ENCODE data around the gene CPOX.

- TF ChIP-seq POLR2AphosphoS5 (IDR thresholded peaks at IDR 0.05), result no peak
- TF ChIP-seq CTCF (IDR thresholded peaks at IDR 0.05), result no peak
- no peak for TF ChIP-seq POLR2A (IDR thresholded peaks at IDR 0.05)
These were observed 38.8 kb downstream of the CPOX start for GRCh38 chr3:98554580-98554979.
